Transverse colon (tissue), 4 donors: Measurements from ENCODE around the gene NDUFAB1. TPM values are rescaled to one million over a fixed set of nuclear protein-coding genes. Genes with fewer than 3 reads are reported as not detected.
"Not testable (repeated sequence)": the region's sequence is repeated elsewhere in the genome, so short reads cannot be mapped to it uniquely, and the experiment has no call there.

Source experiments
- DNase-seq: peaks from one replicate; pipeline ENCODE4 v3.0.0-alpha.2; 2019
- H3K27ac ChIP-seq, 4 donors: fragments of 200-600 bp; sonication (generic); 2 replicates each; pipeline ENCODE4 v1.5.1; 2016 to 2018; ENCODE audit warnings: inconsistent platforms in 4 of 4
- H3K27me3 ChIP-seq: fragments of 200-600 bp; sonication (generic); 2 replicates; pipeline ENCODE4 v1.5.1; 2017; ENCODE audit warnings: inconsistent platforms
- H3K36me3 ChIP-seq, 4 donors: fragments of 200-600 bp; sonication (generic); 2 replicates each; pipeline ENCODE4 v1.5.1; 2017 to 2019; ENCODE audit warnings: inconsistent platforms in 4 of 4
- H3K4me1 ChIP-seq, 4 donors: fragments of 200-600 bp; sonication (generic); 2 replicates each; pipeline ENCODE4 v1.5.1; 2017 to 2020; ENCODE audit warnings: inconsistent platforms in 4 of 4
- H3K4me3 ChIP-seq, 4 donors: fragments of 200-600 bp; sonication (generic); 1 replicate in 1 of 4; 2 replicates in 3 of 4; pipeline versions ENCODE4 v1.5.1 to v1.6.1; 2017 to 2019; ENCODE audit warnings: inconsistent platforms in 4 of 4
- H3K9me3 ChIP-seq, 2 donors: fragments of 200-600 bp; sonication (generic); 2 replicates each; pipeline ENCODE4 v1.5.1; 2017 to 2019; ENCODE audit warnings: inconsistent platforms in 2 of 2
- CTCF ChIP-seq, 5 experiments: fragments of 200-600 bp in 3 of 5; fragments of 450-650 bp in 2 of 5; sonication (generic) in 3 of 5; IDR thresholded peaks; 1 replicate in 2 of 5; 2 replicates in 3 of 5; pipeline ENCODE4 v1.5.1; 2016 to 2017; ENCODE audit warnings: antibody characterized with exemption in 5 of 5, inconsistent platforms in 3 of 5, mild to moderate bottlenecking in 2 of 5, moderate library complexity in 1 of 5
- EP300 ChIP-seq: sonication (generic); formaldehyde crosslinking; IDR thresholded peaks from one replicate; pipeline ENCODE4 v1.6.1; 2017; ENCODE audit warnings: antibody characterized with exemption, low read depth
- POLR2A ChIP-seq: fragments of 450-650 bp; IDR thresholded peaks from one replicate; pipeline ENCODE4 v1.6.1; 2016; ENCODE audit warnings: antibody characterized with exemption, mild to moderate bottlenecking, moderate library complexity
- POLR2AphosphoS5 ChIP-seq, 3 donors: sonication (generic); formaldehyde crosslinking; IDR thresholded peaks; one replicate each; pipeline ENCODE4 v1.6.1; 2016; ENCODE audit warnings: antibody characterized with exemption in 3 of 3
- WGBS, 2 donors: methylation state at CpG; one replicate each; pipeline ENCODE4 v1.1.5; 2018; ENCODE audit warnings: low coverage in 1 of 2; 5-methylcytosine and 5-hydroxymethylcytosine counted together
- in situ Hi-C, 4 donors: fragments of 200-750 bp; cut with MboI; loops; one replicate each; pipeline versions ENCODE4 v1.15.0 to v1.15.1; 2017; ENCODE audit warnings: low sequenced_read_pairs in 3 of 4, low pct_ligation_motif_present in 1 of 4, low pct_unique_long_range_greater_than_20kb in 1 of 4
- intact Hi-C: fragments of 100-400 bp; cut with DNase I; formaldehyde crosslinking; loops from one replicate; pipeline ENCODE4 v1.15.1; 2023; ENCODE audit warnings: low total_unique reads
- total RNA-seq, 4 donors: library from RNA; depleted of rRNA; stranded (reverse); fragments of >200 nt; gene quantifications; one replicate each; pipeline ENCODE4 v1.1.0, GENCODE V29; 2016

Gene NDUFAB1
- total RNA-seq, 4 donors from 2014 or later, result 73.3 to 142 (median 108) TPM

GRCh38 chr16:23549938-23550337 is 46.2 kb downstream of the NDUFAB1 start:
- in situ Hi-C loops, result no loop called here
- peaks cover 0 to 30% (median 13%) of the 10 kb centered on the region in 4 donors for H3K36me3 ChIP-seq

GRCh38 chr16:23544436-23544835 is 51.7 kb downstream of the NDUFAB1 start:
- no peak overlapping the region for H3K27ac ChIP-seq
- peaks cover 0 to 23% (median 10%) of the 10 kb centered on the region in 4 donors for H3K36me3 ChIP-seq
- in situ Hi-C loops, result no loop called here
- H3K9me3 ChIP-seq, result no peaks in the 10 kb centered on the region
- no peaks in the 10 kb centered on the region for H3K27me3 ChIP-seq
- no peak for DNase-seq
- TF ChIP-seq EP300 (no peak), POLR2A (no peak), POLR2AphosphoS5 (IDR thresholded peaks at IDR 0.05) (no peak), CTCF (IDR thresholded peaks at IDR 0.05) (no peak)
- WGBS, 2 donors, result 95 to 97% methylated on average over 5 to 14 of the region's 14 CpGs
- no peak overlapping the region for H3K4me3 ChIP-seq
- intact Hi-C loops, result no loop called here
- H3K4me1 ChIP-seq, result no peaks in the 10 kb centered on the region

More at GRCh38 chr16:23549938-23550337, 46.2 kb downstream of the NDUFAB1 start:
- no peak overlapping the region for H3K4me3 ChIP-seq
- H3K4me1 ChIP-seq, result no peaks in the 10 kb centered on the region
- H3K9me3 ChIP-seq, result no peaks in the 10 kb centered on the region
- intact Hi-C loops, result no loop called here
- H3K27ac ChIP-seq, result no peak overlapping the region
- DNase-seq, result no peak
- 80 to 94% methylated on average over 1 to 5 of the region's 5 CpGs for WGBS, 2 donors
- TF ChIP-seq CTCF (IDR thresholded peaks at IDR 0.05) (no peak), EP300 (no peak), POLR2AphosphoS5 (IDR thresholded peaks at IDR 0.05) (no peak), POLR2A (no peak)
- H3K27me3 ChIP-seq, result no peaks in the 10 kb centered on the region

GRCh38 chr16:23540817-23541178 is 55.3 kb downstream of the NDUFAB1 start:
- DNase-seq, H3K9me3 ChIP-seq, H3K27me3 ChIP-seq, H3K4me1 ChIP-seq, intact Hi-C loops, H3K27ac ChIP-seq, H3K4me3 ChIP-seq, in situ Hi-C loops: not testable (repeated sequence)
- peaks cover 0 to 18% (median 9%) of the 10 kb centered on the region in 4 donors for H3K36me3 ChIP-seq
- WGBS, 2 donors, result 99 to 100% methylated on average over 3 of the region's 3 CpGs

- Histone ChIP-seq H3K9me3 (no peaks in the 10 kb centered on the region), H3K36me3 (peaks cover 0 to 18% (median 9%) of the 10 kb centered on the region in 4 donors), H3K4me3 (no peak overlapping the region), H3K27ac (no peak overlapping the region), H3K27me3 (no peaks in the 10 kb centered on the region), H3K4me1 (no peaks in the 10 kb centered on the region)
- WGBS, 2 donors, result 83 to 89% methylated on average over 4 to 11 of the region's 11 CpGs
- DNase-seq, result no peak
- intact Hi-C loops, result no loop called here
- TF ChIP-seq EP300 (no peak), POLR2A (no peak), POLR2AphosphoS5 (IDR thresholded peaks at IDR 0.05) (no peak), CTCF (IDR thresholded peaks at IDR 0.05) (no peak)
- in situ Hi-C loops, result no loop called here
Observed at GRCh38 chr16:23539984-23540816, 55.9 kb downstream of the NDUFAB1 start.
